GM12872 (cell line): ENCODE results near the gene ARHGAP24.

Experiments
- TF ChIP-seq, protein P1 (sequence below): IDR thresholded peaks from 3 replicates; pipeline ENCODE4 v1.5.1; 2011; ENCODE audit warnings: low read depth, mild to moderate bottlenecking, low read length, moderate library complexity; ENCODE audit not compliant: insufficient read depth

ARHGAP24 gene

DNA sequence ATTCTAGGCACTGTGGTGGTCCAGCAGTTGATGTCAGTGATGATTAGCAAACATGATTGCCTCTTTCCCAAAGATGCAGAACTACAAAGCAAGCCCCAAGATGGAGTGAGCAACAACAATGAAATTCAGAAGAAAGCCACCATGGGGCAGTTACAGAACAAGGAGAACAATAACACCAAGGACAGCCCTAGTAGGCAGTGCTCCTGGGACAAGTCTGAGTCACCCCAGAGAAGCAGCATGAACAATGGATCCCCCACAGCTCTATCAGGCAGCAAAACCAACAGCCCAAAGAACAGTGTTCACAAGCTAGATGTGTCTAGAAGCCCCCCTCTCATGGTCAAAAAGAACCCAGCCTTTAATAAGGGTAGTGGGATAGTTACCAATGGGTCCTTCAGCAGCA lies 519.6 kb downstream of the ARHGAP24 start:
- TF ChIP-seq, protein P1, sequence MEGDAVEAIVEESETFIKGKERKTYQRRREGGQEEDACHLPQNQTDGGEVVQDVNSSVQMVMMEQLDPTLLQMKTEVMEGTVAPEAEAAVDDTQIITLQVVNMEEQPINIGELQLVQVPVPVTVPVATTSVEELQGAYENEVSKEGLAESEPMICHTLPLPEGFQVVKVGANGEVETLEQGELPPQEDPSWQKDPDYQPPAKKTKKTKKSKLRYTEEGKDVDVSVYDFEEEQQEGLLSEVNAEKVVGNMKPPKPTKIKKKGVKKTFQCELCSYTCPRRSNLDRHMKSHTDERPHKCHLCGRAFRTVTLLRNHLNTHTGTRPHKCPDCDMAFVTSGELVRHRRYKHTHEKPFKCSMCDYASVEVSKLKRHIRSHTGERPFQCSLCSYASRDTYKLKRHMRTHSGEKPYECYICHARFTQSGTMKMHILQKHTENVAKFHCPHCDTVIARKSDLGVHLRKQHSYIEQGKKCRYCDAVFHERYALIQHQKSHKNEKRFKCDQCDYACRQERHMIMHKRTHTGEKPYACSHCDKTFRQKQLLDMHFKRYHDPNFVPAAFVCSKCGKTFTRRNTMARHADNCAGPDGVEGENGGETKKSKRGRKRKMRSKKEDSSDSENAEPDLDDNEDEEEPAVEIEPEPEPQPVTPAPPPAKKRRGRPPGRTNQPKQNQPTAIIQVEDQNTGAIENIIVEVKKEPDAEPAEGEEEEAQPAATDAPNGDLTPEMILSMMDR, result no peak

DNA sequence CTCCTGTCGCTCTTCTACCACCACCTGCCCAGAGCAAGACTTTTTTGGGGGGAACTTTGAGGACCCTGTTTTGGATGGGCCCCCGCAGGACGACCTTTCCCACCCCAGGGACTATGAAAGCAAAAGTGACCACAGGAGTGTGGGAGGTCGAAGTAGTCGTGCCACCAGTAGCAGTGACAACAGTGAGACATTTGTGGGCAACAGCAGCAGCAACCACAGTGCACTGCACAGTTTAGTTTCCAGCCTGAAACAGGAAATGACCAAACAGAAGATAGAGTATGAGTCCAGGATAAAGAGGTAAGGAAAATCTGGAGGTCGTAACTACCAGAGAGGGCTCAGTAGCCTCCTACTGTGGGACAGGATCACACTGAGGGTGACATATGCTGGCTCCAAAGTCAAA lies 520.4 kb downstream of the ARHGAP24 start:
- TF ChIP-seq, protein P1, result no peak

DNA sequence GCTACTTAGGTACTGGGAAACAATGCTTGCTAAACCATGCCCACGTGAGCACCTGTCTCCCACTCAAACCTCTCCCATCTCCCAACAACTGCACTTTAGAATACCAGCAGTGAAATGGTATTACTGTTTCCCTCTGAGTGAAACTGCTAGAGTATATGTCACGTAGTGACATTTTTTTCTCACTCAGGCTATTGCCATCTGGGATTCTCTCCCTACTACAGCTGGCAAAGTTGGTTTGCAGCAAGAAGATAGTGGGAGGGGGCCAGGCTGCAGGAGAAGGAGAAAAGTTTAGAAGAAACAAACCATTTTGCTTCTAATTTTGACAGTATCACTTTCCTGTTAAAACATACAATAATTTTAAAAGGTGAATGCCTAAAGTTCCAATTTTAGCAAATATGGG lies 526.6 kb downstream of the ARHGAP24 start:
- TF ChIP-seq, protein P1, result no peak

DNA sequence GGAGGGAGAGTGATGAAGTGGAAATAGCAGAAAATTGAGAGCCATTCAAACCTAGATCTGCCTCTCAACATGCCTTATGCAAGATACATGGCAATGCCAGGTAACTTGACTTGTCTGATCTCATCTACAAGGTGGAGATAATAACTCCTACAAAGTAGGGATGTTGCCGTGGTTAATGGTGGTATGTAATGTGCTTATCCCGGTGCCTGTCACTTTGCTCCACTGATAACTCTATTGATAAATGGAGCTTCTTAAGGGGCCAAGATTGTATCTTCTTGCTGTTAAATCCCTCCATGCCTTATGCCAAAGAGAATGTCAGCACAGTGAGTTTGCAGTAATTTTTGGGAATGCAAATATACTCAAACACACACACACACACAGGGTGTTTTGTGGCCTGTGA lies 529.1 kb downstream of the ARHGAP24 start:
- TF ChIP-seq, protein P1, result no peak

DNA sequence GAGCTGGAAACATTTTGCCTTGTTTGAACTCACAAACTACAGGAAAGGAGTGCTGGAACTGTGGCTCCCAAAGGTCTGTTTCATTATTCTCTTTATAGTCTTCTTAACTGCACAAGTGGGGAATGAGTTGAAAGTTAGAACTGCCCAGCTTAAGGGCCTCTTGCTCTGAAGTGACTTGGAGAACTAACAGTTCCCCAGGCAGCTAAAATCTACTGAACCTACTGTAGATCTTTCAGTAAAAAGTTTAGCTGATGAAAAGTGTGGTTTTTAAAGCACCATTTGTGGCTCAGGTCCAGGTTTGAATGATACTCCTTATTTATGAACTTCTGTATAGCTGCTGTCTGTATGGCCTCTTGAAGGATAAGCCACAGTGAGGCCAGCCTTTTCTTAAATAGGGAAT lies 531.1 kb downstream of the ARHGAP24 start:
- TF ChIP-seq, protein P1, result no peak

DNA sequence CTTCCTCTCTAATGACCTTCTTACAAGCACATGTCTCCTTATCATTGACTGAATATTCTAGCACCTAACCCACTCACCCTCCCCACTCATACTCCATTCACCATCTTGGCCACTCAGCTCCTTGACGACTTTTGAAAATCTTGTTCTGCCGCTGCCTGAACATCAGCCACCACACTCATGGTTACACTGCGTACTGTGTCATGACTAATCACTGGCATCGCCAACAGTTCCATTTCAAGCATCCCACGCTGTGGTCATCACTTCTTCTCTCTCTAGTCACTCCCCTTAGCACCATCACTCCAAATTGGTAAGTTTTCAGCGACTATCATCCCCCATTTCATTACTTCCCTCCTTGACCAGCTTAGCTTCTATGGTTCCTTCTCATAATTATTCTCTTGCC lies 532.1 kb downstream of the ARHGAP24 start:
- TF ChIP-seq, protein P1, result no peak

DNA sequence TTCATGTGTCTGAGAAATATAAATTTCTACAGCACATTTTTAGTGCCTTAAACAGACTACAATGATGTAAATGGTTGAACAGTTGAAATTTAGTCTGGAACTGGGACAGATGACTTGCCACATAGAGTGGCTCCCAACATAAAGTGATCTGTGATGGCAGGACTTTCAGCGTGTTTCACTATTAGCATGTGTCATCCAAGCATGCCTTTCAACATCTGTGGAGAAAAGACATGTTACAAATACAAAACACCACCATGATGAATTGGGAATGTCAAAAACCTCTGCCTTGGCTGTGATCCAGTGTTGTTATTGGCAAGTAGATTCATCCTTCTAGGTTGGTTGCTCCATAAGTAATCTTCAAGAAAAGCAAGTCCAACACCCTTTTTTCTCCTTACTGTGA lies 536.2 kb downstream of the ARHGAP24 start:
- TF ChIP-seq, protein P1, result no peak

DNA sequence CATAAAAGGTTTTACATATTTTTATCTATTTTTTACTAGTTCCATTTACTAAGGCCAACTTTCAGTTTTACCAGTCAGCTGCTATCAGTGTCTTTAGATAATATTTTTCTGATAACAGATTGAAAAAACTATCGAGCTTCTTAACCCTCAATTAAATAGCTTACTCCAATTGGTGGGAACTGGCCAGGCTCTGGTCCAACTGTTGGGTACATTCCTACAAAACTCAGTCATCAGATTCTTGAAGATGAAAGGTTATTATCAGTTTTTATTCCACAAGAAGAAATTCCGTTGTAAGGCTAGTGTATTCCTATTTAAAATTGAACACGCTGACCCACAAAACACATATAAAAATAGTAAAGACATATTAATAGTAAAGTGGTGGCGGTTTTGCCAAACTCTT lies 538.7 kb downstream of the ARHGAP24 start:
- TF ChIP-seq, protein P1, result no peak
